H1 (cell line): Measurements from ENCODE around the gene EFCAB10.

Experiments
- CEBPB ChIP-seq: IDR thresholded peaks from 2 replicates; pipeline ENCODE4 v1.6.1; 2012; ENCODE audit warnings: low read depth, low read length
- CHD1 ChIP-seq: IDR thresholded peaks from 2 replicates; pipeline ENCODE4 v1.6.1; 2012; ENCODE audit warnings: low read depth, low read length, improper control_type of control experiment
- EZH2 ChIP-seq: fragments of 200-600 bp; sonication (generic); IDR thresholded peaks from 2 replicates; pipeline ENCODE4 v1.7.1; 2012; ENCODE audit warnings: low read depth, mild to moderate bottlenecking, moderate library complexity, low read length, inconsistent platforms; ENCODE audit not compliant: severe bottlenecking
- FOSL1 ChIP-seq: IDR thresholded peaks from 2 replicates; pipeline ENCODE4 v1.6.1; 2011; ENCODE audit warnings: mild to moderate bottlenecking, low read depth, low read length, moderate library complexity; ENCODE audit not compliant: insufficient read depth
- GTF2F1 ChIP-seq: IDR thresholded peaks from 2 replicates; pipeline ENCODE4 v1.6.1; 2012; ENCODE audit warnings: low read depth, low read length, improper control_type of control experiment, borderline replicate concordance
- KDM1A ChIP-seq: fragments of 200-600, 300-600 bp; sonication (generic); IDR thresholded peaks from 2 replicates; pipeline ENCODE4 v1.7.1; 2016; ENCODE audit warnings: mild to moderate bottlenecking, low read length, borderline replicate concordance
- KDM5A ChIP-seq: fragments of 200-600 bp; IDR thresholded peaks from 2 replicates; pipeline ENCODE4 v1.7.1; 2012; ENCODE audit warnings: mild to moderate bottlenecking, low read length, inconsistent platforms, mixed read lengths
- POLR2A ChIP-seq, 2 experiments: IDR thresholded peaks; 1 replicate in 1 of 2; 2 replicates in 1 of 2; pipeline ENCODE4 v1.6.1; 2011; ENCODE audit warnings: low read depth in 2 of 2, low read length in 2 of 2, mild to moderate bottlenecking in 2 of 2; ENCODE audit errors: control extremely low read depth in 1 of 2
- TAF1 ChIP-seq: IDR thresholded peaks from 2 replicates; pipeline ENCODE4 v1.6.1; 2011; ENCODE audit warnings: mild to moderate bottlenecking, low read depth, low read length
- TAF7 ChIP-seq: optimal IDR thresholded peaks from 2 replicates; pipeline ENCODE3; 2011; ENCODE audit warnings: low read depth, mild to moderate bottlenecking, inconsistent platforms, low read length, moderate library complexity, borderline replicate concordance
- TF ChIP-seq, protein P1 (sequence below), 3 experiments: IDR thresholded peaks; 1 replicate in 2 of 3; 2 replicates in 1 of 3; pipeline versions ENCODE4 v1.5.1 to v1.6.1; 2011; ENCODE audit warnings: low read length in 3 of 3, mild to moderate bottlenecking in 3 of 3, inconsistent platforms in 2 of 3, low read depth in 1 of 3, moderate library complexity in 1 of 3; ENCODE audit not compliant: insufficient read depth in 1 of 3; ENCODE audit errors: control extremely low read depth in 1 of 3

DNA sequence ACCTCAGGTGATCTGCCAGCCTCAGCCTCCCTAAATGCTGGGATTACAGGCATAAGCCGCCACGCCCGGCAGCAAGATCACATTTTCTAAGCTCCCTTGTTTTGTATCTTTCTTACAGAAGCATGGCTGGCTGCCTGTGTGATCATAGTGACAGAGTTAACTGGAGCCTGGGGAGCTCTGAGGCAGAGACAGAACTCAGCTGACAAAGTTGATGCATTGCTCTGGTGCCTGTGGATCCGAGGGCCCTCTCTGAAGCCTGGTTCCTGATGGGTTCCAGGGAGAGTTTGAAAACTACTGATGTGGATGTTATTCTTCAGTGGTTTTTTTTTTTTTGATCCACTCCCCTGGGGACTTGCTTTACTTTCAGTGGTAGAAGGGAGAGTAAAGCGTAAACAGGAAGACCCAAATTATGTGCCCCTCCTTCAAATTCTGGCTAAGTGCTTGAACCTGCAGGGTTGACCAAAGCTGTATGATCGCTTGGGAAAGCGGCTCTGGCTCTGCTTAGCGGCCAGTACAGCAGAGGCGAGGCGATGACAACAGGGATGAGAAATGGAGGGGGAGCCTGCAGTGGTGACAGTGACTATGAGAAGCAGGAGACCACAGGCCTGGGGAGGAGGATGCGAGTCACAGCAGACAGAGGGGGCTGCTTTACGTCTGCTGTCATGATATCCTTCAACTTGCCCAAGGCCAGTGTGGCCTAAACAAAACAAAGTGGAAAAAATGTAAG lies 6.8 kb upstream of the EFCAB10 start:
- no peak for TF ChIP-seq KDM1A
- TF ChIP-seq POLR2A (IDR thresholded peaks at IDR 0.05; ENCODE audit: control extremely low read depth in 1 of 2, low read depth in 2 of 2, low read length in 2 of 2) = no peak
- TF ChIP-seq CHD1 = no peak
- TF ChIP-seq, protein P1, sequence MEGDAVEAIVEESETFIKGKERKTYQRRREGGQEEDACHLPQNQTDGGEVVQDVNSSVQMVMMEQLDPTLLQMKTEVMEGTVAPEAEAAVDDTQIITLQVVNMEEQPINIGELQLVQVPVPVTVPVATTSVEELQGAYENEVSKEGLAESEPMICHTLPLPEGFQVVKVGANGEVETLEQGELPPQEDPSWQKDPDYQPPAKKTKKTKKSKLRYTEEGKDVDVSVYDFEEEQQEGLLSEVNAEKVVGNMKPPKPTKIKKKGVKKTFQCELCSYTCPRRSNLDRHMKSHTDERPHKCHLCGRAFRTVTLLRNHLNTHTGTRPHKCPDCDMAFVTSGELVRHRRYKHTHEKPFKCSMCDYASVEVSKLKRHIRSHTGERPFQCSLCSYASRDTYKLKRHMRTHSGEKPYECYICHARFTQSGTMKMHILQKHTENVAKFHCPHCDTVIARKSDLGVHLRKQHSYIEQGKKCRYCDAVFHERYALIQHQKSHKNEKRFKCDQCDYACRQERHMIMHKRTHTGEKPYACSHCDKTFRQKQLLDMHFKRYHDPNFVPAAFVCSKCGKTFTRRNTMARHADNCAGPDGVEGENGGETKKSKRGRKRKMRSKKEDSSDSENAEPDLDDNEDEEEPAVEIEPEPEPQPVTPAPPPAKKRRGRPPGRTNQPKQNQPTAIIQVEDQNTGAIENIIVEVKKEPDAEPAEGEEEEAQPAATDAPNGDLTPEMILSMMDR (IDR thresholded peaks at IDR 0.05; ENCODE audit: control extremely low read depth in 1 of 3, insufficient read depth in 1 of 3, low read depth in 1 of 3, low read length in 3 of 3) = no peak
- no peak for TF ChIP-seq TAF7
- no peak for TF ChIP-seq FOSL1
- no peak for TF ChIP-seq KDM5A
- no peak for TF ChIP-seq TAF1
- TF ChIP-seq CEBPB = no peak
- TF ChIP-seq EZH2 = no peak
- TF ChIP-seq GTF2F1 = no peak
